Astrocyte (in vitro differentiated cells and primary cell): ENCODE data around the gene PLCL2.

Experiments used
- EZH2 ChIP-seq: IDR thresholded peaks from 2 replicates; pipeline ENCODE4 v1.6.1; 2012; ENCODE audit warnings: mild to moderate bottlenecking, low read length, inconsistent platforms; ENCODE audit not compliant: insufficient read depth
- TF ChIP-seq, protein P1 (sequence below): IDR thresholded peaks from 2 replicates; pipeline ENCODE4 v1.5.1; 2011; ENCODE audit warnings: low read depth, mild to moderate bottlenecking, inconsistent platforms, low read length, moderate library complexity; ENCODE audit not compliant: insufficient read depth

GRCh38 chr3:17118771-17119170 lies 234.0 kb downstream of the PLCL2 start:
- TF ChIP-seq, protein P1, sequence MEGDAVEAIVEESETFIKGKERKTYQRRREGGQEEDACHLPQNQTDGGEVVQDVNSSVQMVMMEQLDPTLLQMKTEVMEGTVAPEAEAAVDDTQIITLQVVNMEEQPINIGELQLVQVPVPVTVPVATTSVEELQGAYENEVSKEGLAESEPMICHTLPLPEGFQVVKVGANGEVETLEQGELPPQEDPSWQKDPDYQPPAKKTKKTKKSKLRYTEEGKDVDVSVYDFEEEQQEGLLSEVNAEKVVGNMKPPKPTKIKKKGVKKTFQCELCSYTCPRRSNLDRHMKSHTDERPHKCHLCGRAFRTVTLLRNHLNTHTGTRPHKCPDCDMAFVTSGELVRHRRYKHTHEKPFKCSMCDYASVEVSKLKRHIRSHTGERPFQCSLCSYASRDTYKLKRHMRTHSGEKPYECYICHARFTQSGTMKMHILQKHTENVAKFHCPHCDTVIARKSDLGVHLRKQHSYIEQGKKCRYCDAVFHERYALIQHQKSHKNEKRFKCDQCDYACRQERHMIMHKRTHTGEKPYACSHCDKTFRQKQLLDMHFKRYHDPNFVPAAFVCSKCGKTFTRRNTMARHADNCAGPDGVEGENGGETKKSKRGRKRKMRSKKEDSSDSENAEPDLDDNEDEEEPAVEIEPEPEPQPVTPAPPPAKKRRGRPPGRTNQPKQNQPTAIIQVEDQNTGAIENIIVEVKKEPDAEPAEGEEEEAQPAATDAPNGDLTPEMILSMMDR = no peak
- no peak for TF ChIP-seq EZH2
